NCI-H146 treated with DMSO at 0.1 percent for 48 hours (cell line): ENCODE measurements around the gene ZBTB7B.

Source experiments
- DNase-seq: peaks from one replicate; lab custom pipeline; 2025; ENCODE audit not compliant: unreplicated experiment; lab: John Stamatoyannopoulos, UW

The ZBTB7B gene

GRCh38 chr1:155002464-155003226 lies at the start of gene ZBTB7B:
TSS of gene ZBTB7B (plus strand) at chr1:155002802. CDS start at chr1:155014661, 11,859 bp downstream.
- DNase-seq: peak; percentile 79

- DNase-seq: no peak
These were observed 49.0 kb upstream of the ZBTB7B start for GRCh38 chr1:154953611-154954038.

GRCh38 chr1:154954541-154954940 lies 48.1 kb upstream of the ZBTB7B start:
- DNase-seq: no peak

- DNase-seq: peak; percentile 72
These were observed 47.4 kb upstream of the ZBTB7B start for GRCh38 chr1:154955039-154955717.

- peak; percentile 92 for DNase-seq
These were observed 46.7 kb upstream of the ZBTB7B start, which contains the start of gene PBXIP1 for GRCh38 chr1:154955718-154956543. TSS of gene PBXIP1 (minus strand) at chr1:154956099. CDS start at chr1:154953721, 2,378 bp downstream.

GRCh38 chr1:154956544-154956941 lies 46.1 kb upstream of the ZBTB7B start:
- no peak for DNase-seq

- DNase-seq: no peak
These were observed 45.4 kb upstream of the ZBTB7B start for GRCh38 chr1:154957091-154957657.

GRCh38 chr1:154958036-154958435 lies 44.6 kb upstream of the ZBTB7B start:
- no peak for DNase-seq

GRCh38 chr1:154958681-154959425 lies 43.7 kb upstream of the ZBTB7B start:
- DNase-seq: no peak

GRCh38 chr1:154959426-154959780 lies 43.2 kb upstream of the ZBTB7B start:
- DNase-seq: no peak

GRCh38 chr1:154960446-154961136 lies 42.0 kb upstream of the ZBTB7B start:
- DNase-seq: no peak

GRCh38 chr1:154961207-154962155 lies 41.1 kb upstream of the ZBTB7B start, which contains the start of gene PYGO2:
TSS of gene PYGO2 (minus strand) at chr1:154961782. CDS start at chr1:154961576, 206 bp downstream.
- peak; percentile 48 for DNase-seq

- no peak for DNase-seq
These were observed 40.3 kb upstream of the ZBTB7B start for GRCh38 chr1:154962156-154962749.

GRCh38 chr1:154962795-154963330 lies 39.7 kb upstream of the ZBTB7B start:
- DNase-seq: no peak

- no peak for DNase-seq
These were observed 39.0 kb upstream of the ZBTB7B start for GRCh38 chr1:154963643-154964042.

GRCh38 chr1:154964359-154964758 lies 38.2 kb upstream of the ZBTB7B start:
- DNase-seq: no peak

- no peak for DNase-seq
These were observed 36.5 kb upstream of the ZBTB7B start for GRCh38 chr1:154966111-154966510.
